GM21619 (cell line): ENCODE measurements around the gene PRRC2B.
"Not testable (repeated sequence)": the region's sequence is repeated elsewhere in the genome, so short reads cannot be mapped to it uniquely, and the experiment has no call there.

Source experiments
- ATAC-seq: cut with Tn5 transposase; IDR thresholded peaks from one replicate; pipeline ENCODE4 v1.9.1; 2021; ENCODE audit not compliant: unreplicated experiment

The PRRC2B gene

GRCh38 chr9:131467214-131467935, 73.5 kb downstream of the PRRC2B start:
- no peak for ATAC-seq

- no peak for ATAC-seq
These were observed 74.1 kb downstream of the PRRC2B start for GRCh38 chr9:131468031-131468430.

- ATAC-seq, result no peak
These were observed 75.5 kb downstream of the PRRC2B start for GRCh38 chr9:131469356-131469755.

GRCh38 chr9:131469951-131470350, 76.1 kb downstream of the PRRC2B start:
- no peak for ATAC-seq

GRCh38 chr9:131470581-131470991, 76.7 kb downstream of the PRRC2B start:
- no peak for ATAC-seq

- ATAC-seq, result not testable (repeated sequence)
These were observed 78.2 kb downstream of the PRRC2B start for GRCh38 chr9:131472085-131472484.

GRCh38 chr9:131473198-131473885, 79.5 kb downstream of the PRRC2B start:
- no peak for ATAC-seq

GRCh38 chr9:131473891-131474290, 80.0 kb downstream of the PRRC2B start:
- no peak for ATAC-seq

GRCh38 chr9:131474711-131475110, 80.8 kb downstream of the PRRC2B start:
- ATAC-seq, result no peak

GRCh38 chr9:131475111-131475955, 81.4 kb downstream of the PRRC2B start:
- no peak for ATAC-seq

- ATAC-seq, result no peak
These were observed 82.3 kb downstream of the PRRC2B start for GRCh38 chr9:131475956-131476776.

- ATAC-seq, result no peak
These were observed 83.0 kb downstream of the PRRC2B start for GRCh38 chr9:131476777-131477345.

GRCh38 chr9:131477367-131477766, 83.5 kb downstream of the PRRC2B start:
- ATAC-seq, result no peak

- ATAC-seq, result no peak
These were observed 84.0 kb downstream of the PRRC2B start for GRCh38 chr9:131477816-131478419.

GRCh38 chr9:131478421-131478868, 84.6 kb downstream of the PRRC2B start:
- ATAC-seq, result no peak

- ATAC-seq, result no peak
These were observed 85.0 kb downstream of the PRRC2B start for GRCh38 chr9:131478911-131479310.

- no peak for ATAC-seq
These were observed 86.4 kb downstream of the PRRC2B start for GRCh38 chr9:131480258-131480657.

- no peak for ATAC-seq
These were observed 87.8 kb downstream of the PRRC2B start for GRCh38 chr9:131481441-131482342.
